GM10248 (cell line): Measurements from ENCODE around the gene GCH1.

Source experiments
- CTCF ChIA-PET: fragments of 300-600 bp; sonication (Branson Sonifier 250); formaldehyde crosslinking; extraction: SDS; loops from one replicate; lab custom pipeline; 2021; ENCODE audit warnings: antibody characterized with exemption; lab: Yijun Ruan, JAX
- POLR2A ChIA-PET: fragments of 350-650 bp; sonication (Branson Sonifier 250); formaldehyde crosslinking; extraction: SDS; loops from one replicate; lab custom pipeline; 2020; ENCODE audit warnings: antibody characterized with exemption; lab: Yijun Ruan, JAX
- DNase-seq: peaks from one replicate; pipeline ENCODE4 v3.0.0; 2012; ENCODE audit errors: extremely low spot score
- TF ChIP-seq, protein P1 (sequence below): IDR thresholded peaks from 2 replicates; pipeline ENCODE4 v1.5.1; 2012; ENCODE audit warnings: mild to moderate bottlenecking, low read depth; ENCODE audit errors: extremely low read depth, missing control alignments, control extremely low read depth

GCH1 gene

DNA sequence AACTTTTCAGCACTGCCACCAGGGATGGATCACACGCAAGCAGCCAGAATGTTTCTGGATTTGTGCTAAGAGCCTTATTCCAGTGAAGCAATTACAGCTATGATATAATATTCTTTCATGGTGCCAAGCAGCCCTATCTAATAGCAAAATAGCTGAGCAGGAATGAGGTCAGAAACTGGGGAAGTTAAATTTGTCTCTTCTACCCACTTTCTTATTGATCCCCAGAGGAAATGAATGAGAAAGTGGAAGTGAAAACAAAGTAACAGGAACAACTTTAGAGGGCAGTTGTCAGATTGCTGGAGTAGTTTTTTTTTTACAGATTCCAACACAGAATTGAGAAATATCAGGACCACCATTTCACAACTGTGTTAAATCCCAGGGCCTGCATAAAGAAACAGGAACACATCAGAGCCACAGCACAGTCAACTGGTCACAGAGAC is 44.8 kb downstream of the GCH1 start:
- TF ChIP-seq, protein P1, sequence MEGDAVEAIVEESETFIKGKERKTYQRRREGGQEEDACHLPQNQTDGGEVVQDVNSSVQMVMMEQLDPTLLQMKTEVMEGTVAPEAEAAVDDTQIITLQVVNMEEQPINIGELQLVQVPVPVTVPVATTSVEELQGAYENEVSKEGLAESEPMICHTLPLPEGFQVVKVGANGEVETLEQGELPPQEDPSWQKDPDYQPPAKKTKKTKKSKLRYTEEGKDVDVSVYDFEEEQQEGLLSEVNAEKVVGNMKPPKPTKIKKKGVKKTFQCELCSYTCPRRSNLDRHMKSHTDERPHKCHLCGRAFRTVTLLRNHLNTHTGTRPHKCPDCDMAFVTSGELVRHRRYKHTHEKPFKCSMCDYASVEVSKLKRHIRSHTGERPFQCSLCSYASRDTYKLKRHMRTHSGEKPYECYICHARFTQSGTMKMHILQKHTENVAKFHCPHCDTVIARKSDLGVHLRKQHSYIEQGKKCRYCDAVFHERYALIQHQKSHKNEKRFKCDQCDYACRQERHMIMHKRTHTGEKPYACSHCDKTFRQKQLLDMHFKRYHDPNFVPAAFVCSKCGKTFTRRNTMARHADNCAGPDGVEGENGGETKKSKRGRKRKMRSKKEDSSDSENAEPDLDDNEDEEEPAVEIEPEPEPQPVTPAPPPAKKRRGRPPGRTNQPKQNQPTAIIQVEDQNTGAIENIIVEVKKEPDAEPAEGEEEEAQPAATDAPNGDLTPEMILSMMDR, result no peak
- DNase-seq, result peak; percentile 60
- CTCF ChIA-PET, result interaction anchor here (0.7 to 1.6 kb wide), 5 partner anchors 9 to 348 kb away, joined by 3 to 4 read pairs (median 3); partner anchors contain the start of gene CGRRF1
- POLR2A ChIA-PET, result no interaction called here

DNA sequence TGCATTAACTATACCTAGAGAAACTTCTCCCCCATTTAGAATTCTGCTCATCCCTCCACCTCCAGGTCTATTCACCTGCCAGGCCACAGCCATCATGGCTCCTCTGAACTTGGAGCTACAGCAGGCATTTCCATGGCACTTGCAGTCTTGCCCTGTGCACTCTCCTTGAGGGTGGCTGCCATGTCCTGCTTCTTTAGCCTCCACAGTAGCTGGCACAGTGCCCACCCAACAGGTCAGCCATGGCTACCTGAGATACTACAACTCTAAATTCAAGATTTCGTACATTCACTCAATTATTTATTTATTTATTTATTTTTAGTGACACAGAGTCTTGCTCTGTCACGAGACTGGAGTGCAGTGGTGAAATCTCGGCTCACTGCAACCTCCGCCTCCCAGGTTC is 46.5 kb downstream of the GCH1 start:
- CTCF ChIA-PET, result interaction anchor here (1.2 to 1.6 kb wide), 2 partner anchors 10 to 13 kb away, joined by 3 read pairs; no protein-coding TSS in a partner anchor
- TF ChIP-seq, protein P1, result no peak
- no peak for DNase-seq
- POLR2A ChIA-PET, result no interaction called here

DNA sequence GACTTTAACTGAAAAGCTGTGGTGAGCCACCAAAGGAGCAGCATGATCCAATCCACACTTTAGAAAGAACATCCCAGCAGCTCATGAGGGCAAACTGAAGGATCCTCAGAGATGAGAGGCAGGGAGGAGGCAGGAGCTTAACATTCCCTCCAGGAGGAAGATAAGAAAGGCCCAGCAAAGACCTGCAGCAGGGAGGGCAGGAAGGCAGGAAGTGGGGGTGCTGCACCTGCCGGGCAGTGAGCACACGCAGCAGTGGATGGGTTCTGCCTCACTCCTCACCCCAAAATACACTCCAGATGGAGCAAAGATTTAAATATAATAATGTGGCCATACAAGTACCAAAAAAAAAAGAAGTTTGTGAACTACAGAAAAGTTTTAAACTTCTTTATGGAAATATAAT is 48.4 kb downstream of the GCH1 start:
- TF ChIP-seq, protein P1, result no peak
- ChIA-PET POLR2A (no interaction called here), CTCF (interaction anchor here (1.0 to 2.0 kb wide), 5 partner anchors 8 to 82 kb away, joined by 3 to 9 read pairs (median 3); no protein-coding TSS in a partner anchor)
- no peak for DNase-seq

DNA sequence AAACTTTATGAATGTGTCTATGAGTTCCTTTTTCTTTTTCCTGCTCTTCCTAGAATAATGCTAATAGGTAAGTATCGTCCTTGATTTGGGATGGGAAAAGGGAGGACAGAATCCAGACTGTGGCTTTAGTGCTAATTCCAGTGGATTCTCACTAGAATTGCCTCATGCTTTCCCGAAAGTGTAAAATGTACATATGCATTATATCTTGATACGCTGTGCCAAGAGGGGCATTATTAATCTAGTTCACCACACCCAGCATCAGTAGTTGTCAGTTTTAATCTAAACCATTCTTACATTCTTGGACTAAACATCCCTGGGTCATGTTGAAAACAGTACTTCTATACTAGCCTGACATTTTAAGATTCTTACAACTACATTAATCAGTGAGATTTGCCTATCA is 49.3 kb downstream of the GCH1 start:
- ChIA-PET CTCF (interaction anchor here (1.3 to 2.0 kb wide), 2 partner anchors 9 to 48 kb away, joined by 3 to 9 read pairs; no protein-coding TSS in a partner anchor), POLR2A (no interaction called here)
- no peak for DNase-seq
- TF ChIP-seq, protein P1, result no peak

DNA sequence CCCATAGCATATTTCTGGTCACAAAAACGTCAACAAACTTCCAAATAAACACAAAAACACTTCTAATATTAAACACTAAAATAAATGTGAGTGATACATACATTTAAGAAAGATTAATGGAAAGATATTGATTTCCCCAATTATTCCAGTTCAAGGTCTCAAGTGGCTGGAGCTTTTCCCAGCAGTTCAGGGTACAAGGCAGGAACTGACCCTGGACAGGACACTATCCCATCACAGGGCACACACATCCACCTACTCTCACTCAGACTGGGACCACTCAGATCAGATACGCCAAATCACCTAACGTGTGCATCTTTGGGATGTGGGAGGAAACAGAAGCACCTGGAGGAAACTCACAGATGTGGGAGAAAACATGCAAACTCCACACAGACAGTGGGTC is 50.4 kb downstream of the GCH1 start:
- DNase-seq, result no peak
- ChIA-PET POLR2A (no interaction called here), CTCF (no interaction called here)
- TF ChIP-seq, protein P1, result no peak

DNA sequence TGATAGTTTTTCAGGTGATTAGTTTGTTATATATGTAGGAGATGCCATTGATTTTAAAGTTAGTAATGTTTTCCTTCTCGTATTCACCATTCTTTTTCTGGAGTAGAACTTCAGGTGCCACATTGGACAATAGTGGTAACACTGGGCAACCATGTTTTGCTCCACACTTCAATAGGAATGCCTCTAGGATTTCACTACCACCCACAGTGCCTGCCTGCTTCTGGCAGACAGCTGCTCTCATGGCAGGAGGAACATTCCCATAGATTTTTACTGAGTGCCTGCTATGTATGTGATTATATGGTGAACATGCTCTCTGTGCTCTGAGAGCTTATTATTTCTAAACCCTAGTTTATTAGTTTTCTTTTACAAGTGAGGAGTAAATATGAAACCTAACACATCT is 53.7 kb downstream of the GCH1 start:
- CTCF ChIA-PET, result interaction anchor here (0.8 to 1.5 kb wide), 3 partner anchors 33 to 76 kb away, joined by 3 to 7 read pairs (median 3); no protein-coding TSS in a partner anchor
- TF ChIP-seq, protein P1, result no peak
- no peak for DNase-seq
- POLR2A ChIA-PET, result no interaction called here
